Measurements from ENCODE around the gene SLC2A2.

- TF ChIP-seq CTCF (IDR thresholded peaks at IDR 0.05): no peak
- TF ChIP-seq POLR2A (IDR thresholded peaks at IDR 0.05): no peak
Measured at GRCh38 chr3:171061749-171062148, 35.2 kb upstream of the SLC2A2 start.
